ENCODE measurements around the gene RBSN.
"Not testable (repeated sequence)": the region's sequence is repeated elsewhere in the genome, so short reads cannot be mapped to it uniquely, and the experiment has no call there.

RBSN gene

GRCh38 chr3:15098503-15099363, at the start of gene RBSN:
RBSN (minus strand) TSS chr3:15099148; CDS start chr3:15096120, 3,028 bp downstream.
- peak; percentile 76 for ATAC-seq (ENCODE audit: low read depth)
- Mint-ChIP-seq H3K4me1 (peaks cover 11% of the 10 kb centered on the region), H3K36me3 (peaks cover 5% of the 10 kb centered on the region)

GRCh38 chr3:15148614-15149013, 49.7 kb upstream of the RBSN start:
- Mint-ChIP-seq H3K4me3 (no peak overlapping the region), H3K9me3 (no peaks in the 10 kb centered on the region), H3K36me3 (no peaks in the 10 kb centered on the region), H3K4me1 (no peaks in the 10 kb centered on the region), H3K27me3 (peaks cover 12% of the 10 kb centered on the region), H3K27ac (no peak overlapping the region)
- DNase-seq (ENCODE audit: low spot score in 2 of 2) (no peak), ATAC-seq (ENCODE audit: low read depth) (no peak)

More at GRCh38 chr3:15098503-15099363, at the start of gene RBSN:
- Mint-ChIP-seq H3K27ac (peak within 1 kb of the TSS; percentile 95), H3K27me3 (no peaks in the 10 kb centered on the region), H3K9me3 (no peaks in the 10 kb centered on the region), H3K4me3 (peak within 1 kb of the TSS; percentile 95)
- DNase-seq (ENCODE audit: low spot score in 2 of 2) = peak; percentile 92 to 93

GRCh38 chr3:15136885-15137284, 37.9 kb upstream of the RBSN start:
- not testable (repeated sequence) for H3K4me1 Mint-ChIP-seq; H3K9me3 Mint-ChIP-seq; H3K27ac Mint-ChIP-seq; ATAC-seq (ENCODE audit: low read depth); H3K36me3 Mint-ChIP-seq; H3K4me3 Mint-ChIP-seq; DNase-seq (ENCODE audit: low spot score in 2 of 2)
- H3K27me3 Mint-ChIP-seq = peaks cover 16% of the 10 kb centered on the region

GRCh38 chr3:15134968-15135367, 36.0 kb upstream of the RBSN start:
- not testable (repeated sequence) for H3K4me1 Mint-ChIP-seq; H3K9me3 Mint-ChIP-seq; H3K4me3 Mint-ChIP-seq; H3K36me3 Mint-ChIP-seq; H3K27ac Mint-ChIP-seq; DNase-seq (ENCODE audit: low spot score in 2 of 2); ATAC-seq (ENCODE audit: low read depth)
- peaks cover 13% of the 10 kb centered on the region for H3K27me3 Mint-ChIP-seq

DNA sequence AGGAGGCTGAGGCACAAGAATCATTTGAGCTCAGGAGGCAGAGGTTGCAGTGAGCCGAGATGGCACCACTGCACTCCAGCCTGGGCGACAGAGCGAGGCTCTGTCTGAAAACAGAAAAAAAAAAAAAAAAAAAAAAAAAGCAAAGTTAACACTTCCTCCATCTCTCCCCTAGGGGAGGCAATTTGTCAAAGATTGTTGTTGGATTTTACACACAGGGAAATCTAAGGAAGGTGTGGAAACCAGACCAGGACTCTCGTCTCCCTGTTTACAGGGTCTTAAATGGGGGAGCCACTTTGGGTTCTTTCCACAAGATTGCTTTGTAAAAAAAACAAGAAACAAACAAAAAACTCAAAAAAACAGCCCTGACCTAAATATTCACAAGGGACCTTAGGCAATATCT, 29.5 kb upstream of the RBSN start:
- not testable (repeated sequence) for H3K27me3 Mint-ChIP-seq; H3K4me3 Mint-ChIP-seq; ATAC-seq (ENCODE audit: low read depth); H3K4me1 Mint-ChIP-seq; DNase-seq (ENCODE audit: low spot score in 2 of 2); H3K36me3 Mint-ChIP-seq; H3K27ac Mint-ChIP-seq; H3K9me3 Mint-ChIP-seq

GRCh38 chr3:15126975-15127374, 28.0 kb upstream of the RBSN start:
- not testable (repeated sequence) for H3K36me3 Mint-ChIP-seq; ATAC-seq (ENCODE audit: low read depth); H3K4me3 Mint-ChIP-seq; H3K4me1 Mint-ChIP-seq; H3K27me3 Mint-ChIP-seq; DNase-seq (ENCODE audit: low spot score in 2 of 2); H3K27ac Mint-ChIP-seq; H3K9me3 Mint-ChIP-seq

DNA sequence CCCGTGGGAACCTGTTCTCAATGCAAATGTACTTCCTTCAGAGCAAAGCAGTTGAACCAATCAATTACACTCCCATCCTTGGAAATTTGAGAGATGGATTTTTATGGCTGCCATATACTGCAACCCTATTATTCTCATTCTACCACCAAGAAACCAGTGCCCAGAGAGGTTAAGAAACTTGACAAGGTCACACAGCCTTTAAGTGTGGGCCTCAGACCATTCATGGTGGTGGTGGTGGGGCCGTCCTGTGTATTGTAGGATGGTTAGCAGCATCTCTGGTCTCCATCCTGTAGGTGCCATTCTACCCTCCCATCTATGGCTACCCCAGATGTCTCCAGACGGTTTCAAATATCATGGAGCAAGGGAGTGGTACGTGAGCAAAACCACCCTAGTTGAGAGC, 23.4 kb upstream of the RBSN start:
- H3K36me3 Mint-ChIP-seq = no peaks in the 10 kb centered on the region
- DNase-seq (ENCODE audit: low spot score in 2 of 2) (no peak), ATAC-seq (ENCODE audit: low read depth) (no peak)
- no peak overlapping the region for H3K4me3 Mint-ChIP-seq
- no peak overlapping the region for H3K27ac Mint-ChIP-seq
- H3K27me3 Mint-ChIP-seq = peaks cover 4% of the 10 kb centered on the region
- peaks cover 2% of the 10 kb centered on the region for H3K4me1 Mint-ChIP-seq
- H3K9me3 Mint-ChIP-seq = no peaks in the 10 kb centered on the region

DNA sequence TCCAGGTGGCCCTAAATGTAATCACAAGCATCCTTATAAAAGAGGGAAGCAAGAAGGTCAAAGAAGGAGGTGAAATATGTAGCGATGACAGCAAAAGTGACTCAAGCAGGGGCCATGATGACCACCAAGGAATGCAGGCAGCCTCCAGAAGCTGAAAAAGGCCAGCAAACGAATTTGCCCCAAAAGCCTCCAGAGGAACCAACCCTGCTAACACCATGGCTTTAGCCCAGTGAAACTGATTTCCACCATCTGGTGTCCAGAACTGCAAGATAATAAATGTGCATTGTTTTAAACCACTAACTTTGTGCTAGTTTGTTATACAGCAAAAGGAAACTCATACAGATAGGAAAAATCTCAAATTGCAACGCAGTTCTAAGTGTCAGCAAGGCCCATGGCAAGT, 23.0 kb upstream of the RBSN start:
- Mint-ChIP-seq H3K36me3 (no peaks in the 10 kb centered on the region), H3K27me3 (peaks cover 2% of the 10 kb centered on the region), H3K4me3 (no peak overlapping the region), H3K4me1 (peaks cover 2% of the 10 kb centered on the region), H3K27ac (no peak overlapping the region), H3K9me3 (no peaks in the 10 kb centered on the region)
- no peak for DNase-seq (ENCODE audit: low spot score in 2 of 2)
- no peak for ATAC-seq (ENCODE audit: low read depth)

GRCh38 chr3:15120986-15121385, 22.0 kb upstream of the RBSN start:
- no peaks in the 10 kb centered on the region for H3K27me3 Mint-ChIP-seq
- no peaks in the 10 kb centered on the region for H3K36me3 Mint-ChIP-seq
- DNase-seq (ENCODE audit: low spot score in 2 of 2) = no peak
- no peak for ATAC-seq (ENCODE audit: low read depth)
- H3K27ac Mint-ChIP-seq = no peak overlapping the region
- H3K4me3 Mint-ChIP-seq = no peak overlapping the region
- no peaks in the 10 kb centered on the region for H3K9me3 Mint-ChIP-seq
- peaks cover 2% of the 10 kb centered on the region for H3K4me1 Mint-ChIP-seq

GRCh38 chr3:15117011-15117410, 18.1 kb upstream of the RBSN start:
- Mint-ChIP-seq H3K27me3 (no peaks in the 10 kb centered on the region), H3K4me3 (no peak overlapping the region), H3K27ac (no peak overlapping the region), H3K9me3 (no peaks in the 10 kb centered on the region), H3K4me1 (no peaks in the 10 kb centered on the region), H3K36me3 (no peaks in the 10 kb centered on the region)
- no peak for DNase-seq (ENCODE audit: low spot score in 2 of 2)
- no peak for ATAC-seq (ENCODE audit: low read depth)

DNA sequence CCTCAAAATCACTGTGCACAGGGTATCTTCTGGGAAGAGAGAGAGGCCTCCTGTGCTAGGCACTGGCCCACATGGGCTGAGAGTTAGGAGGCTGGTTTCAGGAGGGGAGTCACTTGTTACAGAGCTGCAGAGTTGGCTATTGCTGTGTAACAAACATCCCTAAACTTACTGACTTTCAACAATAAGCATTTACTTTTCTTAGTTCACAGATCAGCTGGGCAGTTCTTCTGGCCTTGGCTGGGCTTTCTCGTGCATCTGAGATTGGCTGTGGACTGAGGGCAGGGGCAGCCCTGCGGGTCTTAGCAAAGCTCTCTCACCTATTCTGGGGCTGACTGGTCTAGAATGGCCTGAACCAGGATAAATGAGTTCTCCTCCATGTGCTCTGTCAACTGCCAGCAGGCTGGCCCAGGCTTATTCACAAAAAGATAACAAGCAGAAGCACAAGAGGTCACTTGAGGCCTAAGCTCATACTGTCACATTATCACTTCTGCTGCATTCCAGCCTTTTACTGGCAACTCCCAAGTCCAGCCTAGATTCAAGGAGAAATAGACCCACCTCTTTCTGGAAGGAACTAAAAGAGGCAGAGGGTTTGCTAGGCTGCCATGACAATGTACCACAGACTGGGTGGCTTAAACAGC, 17.2 kb upstream of the RBSN start:
- Mint-ChIP-seq H3K27ac (no peak overlapping the region), H3K36me3 (no peaks in the 10 kb centered on the region), H3K4me1 (no peaks in the 10 kb centered on the region), H3K9me3 (no peaks in the 10 kb centered on the region), H3K4me3 (no peak overlapping the region), H3K27me3 (no peaks in the 10 kb centered on the region)
- DNase-seq (ENCODE audit: low spot score in 2 of 2) = no peak
- no peak for ATAC-seq (ENCODE audit: low read depth)

- H3K27me3 Mint-ChIP-seq = no peaks in the 10 kb centered on the region
- no peaks in the 10 kb centered on the region for H3K4me1 Mint-ChIP-seq
- no peak overlapping the region for H3K27ac Mint-ChIP-seq
- H3K9me3 Mint-ChIP-seq = no peaks in the 10 kb centered on the region
- H3K36me3 Mint-ChIP-seq = no peaks in the 10 kb centered on the region
- DNase-seq (ENCODE audit: low spot score in 2 of 2) (no peak), ATAC-seq (ENCODE audit: low read depth) (no peak)
- H3K4me3 Mint-ChIP-seq = no peak overlapping the region
Observed at GRCh38 chr3:15114466-15115358, 15.8 kb upstream of the RBSN start.

GRCh38 chr3:15113884-15114283, 14.9 kb upstream of the RBSN start:
- ATAC-seq (ENCODE audit: low read depth) (no peak), DNase-seq (ENCODE audit: low spot score in 2 of 2) (no peak)
- Mint-ChIP-seq H3K9me3 (no peaks in the 10 kb centered on the region), H3K27me3 (no peaks in the 10 kb centered on the region), H3K4me3 (no peak overlapping the region), H3K36me3 (no peaks in the 10 kb centered on the region), H3K4me1 (no peaks in the 10 kb centered on the region), H3K27ac (no peak overlapping the region)

DNA sequence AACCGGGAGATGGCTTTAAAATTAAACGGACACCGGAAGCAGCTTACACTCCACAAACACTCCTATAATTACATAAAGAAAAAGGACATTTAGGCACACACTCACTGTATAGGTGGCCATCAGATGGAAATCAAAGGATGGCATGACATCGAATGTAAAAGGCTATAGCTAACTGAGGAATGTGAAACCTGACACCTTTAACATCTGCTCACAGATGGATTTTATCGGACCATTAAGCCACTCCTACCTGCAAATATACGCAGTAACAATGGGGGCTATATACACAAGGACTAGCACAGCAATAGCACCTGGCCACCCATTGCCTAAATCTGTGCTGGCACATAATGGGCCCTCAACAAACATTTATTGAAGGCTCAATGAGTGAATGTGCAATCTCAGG, 14.5 kb upstream of the RBSN start:
- DNase-seq (ENCODE audit: low spot score in 2 of 2) (no peak), ATAC-seq (ENCODE audit: low read depth) (no peak)
- Mint-ChIP-seq H3K27ac (no peak overlapping the region), H3K4me3 (no peak overlapping the region), H3K9me3 (no peaks in the 10 kb centered on the region), H3K36me3 (no peaks in the 10 kb centered on the region), H3K27me3 (no peaks in the 10 kb centered on the region), H3K4me1 (no peaks in the 10 kb centered on the region)

All from memory B cell (primary cell).